Uterus (tissue), 4 donors: ENCODE measurements around the gene WDFY2. TPM values are rescaled to one million over a fixed set of nuclear protein-coding genes. Genes with fewer than 3 reads are reported as not detected.

Experiments used
- DNase-seq, 2 donors: peaks; one replicate each; pipeline ENCODE4 v3.0.0-alpha.2; 2019 to 2020
- H3K27ac ChIP-seq, 2 donors: fragments of 200-600 bp; sonication (generic); 1 replicate in 1 of 2; 2 replicates in 1 of 2; pipeline ENCODE4 v1.5.1; 2016 to 2018
- H3K27me3 ChIP-seq, 2 donors: fragments of 200-600 bp; sonication (generic); one replicate each; pipeline ENCODE4 v1.5.1; 2018 to 2019; ENCODE audit warnings: control low read depth in 1 of 2
- H3K36me3 ChIP-seq, 2 donors: fragments of 200-600 bp; sonication (generic); one replicate each; pipeline ENCODE4 v1.5.1; 2019; ENCODE audit warnings: control low read depth in 1 of 2
- H3K4me1 ChIP-seq, 2 donors: fragments of 200-600 bp; sonication (generic); one replicate each; pipeline ENCODE4 v1.5.1; 2018 to 2019; ENCODE audit warnings: control low read depth in 1 of 2
- H3K4me3 ChIP-seq, 2 donors: fragments of 200-600 bp; sonication (generic); 1 replicate in 1 of 2; 2 replicates in 1 of 2; pipeline ENCODE4 v1.5.1; 2018 to 2019; ENCODE audit warnings: mild to moderate bottlenecking in 1 of 2
- H3K9me3 ChIP-seq, 2 donors: fragments of 200-600 bp; sonication (generic); one replicate each; pipeline ENCODE4 v1.5.1; 2019; ENCODE audit warnings: control low read depth in 1 of 2
- POLR2A ChIP-seq, 2 donors: fragments of 450-650 bp; IDR thresholded peaks; one replicate each; pipeline ENCODE4 v1.6.1; 2016; ENCODE audit warnings: antibody characterized with exemption in 2 of 2, mild to moderate bottlenecking in 1 of 2, moderate library complexity in 1 of 2
- intact Hi-C: fragments of 100-400 bp; cut with DNase I; formaldehyde crosslinking; loops from one replicate; pipeline ENCODE4 v1.15.1; 2023; ENCODE audit warnings: low total_unique reads
- total RNA-seq, 4 donors: library from RNA; depleted of rRNA in 3 of 4; stranded (reverse); fragments of >200 nt in 3 of 4; gene quantifications; one replicate each; pipeline versions ENCODE4 v1.1.0 to v1.2.4, GENCODE V29; 2014 to 2023
- TF ChIP-seq, protein P1 (sequence below), 4 experiments: fragments of 200-600 bp in 2 of 4; fragments of 450-650 bp in 2 of 4; sonication (generic) in 2 of 4; IDR thresholded peaks; one replicate each; pipeline ENCODE4 v1.5.1; 2016 to 2019; ENCODE audit warnings: antibody characterized with exemption in 4 of 4, mild to moderate bottlenecking in 2 of 4, moderate library complexity in 1 of 4
- donor health status: DM: yes; HTN: yes; CAD: no.

Gene WDFY2
- total RNA-seq, 4 donors from 2014 or later, result 7.9 to 21.0 (median 9.1) TPM

DNA sequence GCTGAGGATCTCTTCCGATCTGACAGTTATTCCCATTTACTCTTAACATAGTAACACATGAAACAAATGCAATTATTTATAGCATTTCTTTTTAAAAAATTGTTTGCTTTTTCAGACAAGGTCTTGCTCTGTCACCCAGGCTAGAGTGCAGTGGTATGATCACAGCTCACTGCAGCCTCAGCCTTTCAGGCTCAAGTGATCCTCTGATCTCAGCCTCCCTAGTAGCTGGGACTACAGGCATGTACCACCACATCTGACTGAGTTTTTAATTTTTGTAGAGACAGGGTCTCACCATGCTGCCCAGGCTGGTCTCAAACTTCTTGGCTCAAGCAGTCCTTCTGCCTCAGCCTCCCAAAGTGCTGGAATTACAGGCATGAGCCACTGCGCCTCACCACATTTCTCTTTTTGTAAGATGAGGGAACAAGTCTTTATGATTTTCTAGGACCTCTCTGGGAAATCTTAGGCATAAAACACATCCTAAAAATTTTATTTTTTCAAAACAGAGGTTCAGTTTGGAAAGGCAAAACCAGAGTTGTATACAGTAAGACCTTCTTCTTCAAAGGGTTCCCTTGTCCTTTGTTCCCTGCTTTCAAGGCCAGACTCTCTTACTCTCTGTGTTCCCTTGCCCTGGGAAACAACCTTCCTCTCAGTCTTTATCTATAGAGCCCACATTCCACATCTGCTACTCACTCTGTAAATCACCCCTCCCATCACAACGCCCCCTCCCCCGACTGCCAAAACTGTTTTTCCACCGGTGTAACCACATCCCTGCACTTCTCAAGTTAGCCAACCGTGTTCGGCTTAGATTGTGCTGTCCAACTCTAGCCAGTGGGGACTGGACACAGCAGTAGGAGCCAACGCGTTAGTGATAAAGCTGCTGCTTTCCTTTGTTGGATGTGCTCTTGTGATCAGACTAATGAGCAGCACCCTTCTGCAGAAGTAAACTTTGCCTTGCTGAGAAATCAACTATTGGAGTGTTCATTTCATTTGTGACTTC lies 163.5 kb downstream of the WDFY2 start:
- Histone ChIP-seq H3K9me3 (no peaks in the 10 kb centered on the region), H3K4me3 (no peak overlapping the region), H3K27me3 (no peaks in the 10 kb centered on the region), H3K36me3 (no peaks in the 10 kb centered on the region), H3K27ac (no peak overlapping the region), H3K4me1 (peaks cover 0 to 5% of the 10 kb centered on the region in 2 donors)
- TF ChIP-seq, protein P1, sequence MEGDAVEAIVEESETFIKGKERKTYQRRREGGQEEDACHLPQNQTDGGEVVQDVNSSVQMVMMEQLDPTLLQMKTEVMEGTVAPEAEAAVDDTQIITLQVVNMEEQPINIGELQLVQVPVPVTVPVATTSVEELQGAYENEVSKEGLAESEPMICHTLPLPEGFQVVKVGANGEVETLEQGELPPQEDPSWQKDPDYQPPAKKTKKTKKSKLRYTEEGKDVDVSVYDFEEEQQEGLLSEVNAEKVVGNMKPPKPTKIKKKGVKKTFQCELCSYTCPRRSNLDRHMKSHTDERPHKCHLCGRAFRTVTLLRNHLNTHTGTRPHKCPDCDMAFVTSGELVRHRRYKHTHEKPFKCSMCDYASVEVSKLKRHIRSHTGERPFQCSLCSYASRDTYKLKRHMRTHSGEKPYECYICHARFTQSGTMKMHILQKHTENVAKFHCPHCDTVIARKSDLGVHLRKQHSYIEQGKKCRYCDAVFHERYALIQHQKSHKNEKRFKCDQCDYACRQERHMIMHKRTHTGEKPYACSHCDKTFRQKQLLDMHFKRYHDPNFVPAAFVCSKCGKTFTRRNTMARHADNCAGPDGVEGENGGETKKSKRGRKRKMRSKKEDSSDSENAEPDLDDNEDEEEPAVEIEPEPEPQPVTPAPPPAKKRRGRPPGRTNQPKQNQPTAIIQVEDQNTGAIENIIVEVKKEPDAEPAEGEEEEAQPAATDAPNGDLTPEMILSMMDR (IDR thresholded peaks at IDR 0.05), result no peak
- no peak for TF ChIP-seq POLR2A (IDR thresholded peaks at IDR 0.05)
- DNase-seq, result no peak
- intact Hi-C loops, result no loop called here

DNA sequence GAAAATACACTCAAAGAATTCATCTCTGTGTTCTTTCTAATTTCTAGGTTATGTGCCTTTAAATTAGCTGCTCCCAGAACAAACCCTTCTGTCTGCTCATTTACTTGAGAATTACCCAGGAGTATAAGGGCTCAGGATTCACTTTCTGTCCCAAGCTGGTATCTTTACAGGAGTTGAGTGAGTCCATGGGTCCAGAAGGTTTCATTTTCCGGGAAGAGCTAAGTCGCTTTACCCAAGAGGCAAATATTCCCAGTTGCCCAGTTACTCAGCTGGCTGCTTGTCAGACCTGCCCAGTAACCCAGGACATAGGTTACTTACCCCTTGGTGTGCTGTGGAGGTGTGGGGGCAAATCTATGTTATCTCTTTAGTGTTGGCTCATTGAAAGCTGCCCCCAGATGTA lies 172.4 kb downstream of the WDFY2 start:
- H3K4me1 ChIP-seq, result no peaks in the 10 kb centered on the region
- TF ChIP-seq, protein P1 (IDR thresholded peaks at IDR 0.05), result no peak
- TF ChIP-seq POLR2A (IDR thresholded peaks at IDR 0.05), result no peak
- H3K36me3 ChIP-seq, result no peaks in the 10 kb centered on the region
- H3K9me3 ChIP-seq, result no peaks in the 10 kb centered on the region
- DNase-seq, result no peak
- no peaks in the 10 kb centered on the region for H3K27me3 ChIP-seq
- H3K27ac ChIP-seq, result no peak overlapping the region
- intact Hi-C loops, result no loop called here
- H3K4me3 ChIP-seq, result no peak overlapping the region

DNA sequence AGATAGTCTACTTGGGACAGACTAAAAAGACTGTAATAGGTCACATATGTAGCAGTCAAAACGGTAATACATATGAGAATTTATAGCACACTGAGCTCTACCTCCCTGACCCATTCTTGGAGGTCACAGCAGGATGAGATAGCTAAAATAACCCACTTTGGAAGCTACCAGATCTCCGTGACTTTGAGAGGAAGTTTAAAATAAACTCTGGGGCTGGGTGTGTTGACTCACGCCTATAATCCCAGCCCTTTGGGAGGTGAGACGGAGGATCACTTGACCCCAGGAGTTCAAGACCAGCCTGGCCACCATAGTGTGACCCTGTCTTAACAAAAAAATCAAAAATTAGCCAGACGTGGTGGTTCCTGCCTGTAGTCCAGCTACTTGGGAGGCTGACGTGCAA lies 174.4 kb downstream of the WDFY2 start:
- H3K27me3 ChIP-seq, result no peaks in the 10 kb centered on the region
- no peak overlapping the region for H3K4me3 ChIP-seq
- H3K27ac ChIP-seq, result no peak overlapping the region
- no peaks in the 10 kb centered on the region for H3K36me3 ChIP-seq
- intact Hi-C loops, result no loop called here
- no peaks in the 10 kb centered on the region for H3K9me3 ChIP-seq
- H3K4me1 ChIP-seq, result no peaks in the 10 kb centered on the region
- DNase-seq, result no peak
- TF ChIP-seq POLR2A (IDR thresholded peaks at IDR 0.05), result no peak
- TF ChIP-seq, protein P1 (IDR thresholded peaks at IDR 0.05), result no peak

DNA sequence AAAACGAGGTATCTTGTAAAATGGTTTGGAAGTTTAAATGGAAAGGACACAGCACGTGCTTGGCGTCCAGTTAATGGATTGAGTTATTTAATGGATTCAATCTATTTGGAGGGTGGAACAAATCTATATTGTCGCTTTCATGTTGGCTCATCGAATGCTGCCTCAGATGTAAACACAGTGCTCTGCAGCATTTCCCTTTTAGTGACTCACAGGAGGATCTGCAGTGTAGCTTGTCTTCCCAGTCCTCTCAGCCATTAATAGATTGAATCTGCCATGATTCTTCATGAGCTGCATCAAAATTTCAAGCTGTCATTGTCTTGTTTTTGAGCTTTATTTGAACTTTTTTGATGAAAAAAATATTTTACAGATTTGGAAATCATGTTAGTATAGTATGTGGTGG lies 175.0 kb downstream of the WDFY2 start:
- H3K36me3 ChIP-seq, result no peaks in the 10 kb centered on the region
- H3K9me3 ChIP-seq, result no peaks in the 10 kb centered on the region
- no peaks in the 10 kb centered on the region for H3K27me3 ChIP-seq
- H3K4me1 ChIP-seq, result no peaks in the 10 kb centered on the region
- TF ChIP-seq POLR2A (IDR thresholded peaks at IDR 0.05), result no peak
- TF ChIP-seq, protein P1 (IDR thresholded peaks at IDR 0.05), result no peak
- no peak for DNase-seq
- H3K4me3 ChIP-seq, result no peak overlapping the region
- intact Hi-C loops, result no loop called here
- no peak overlapping the region for H3K27ac ChIP-seq

DNA sequence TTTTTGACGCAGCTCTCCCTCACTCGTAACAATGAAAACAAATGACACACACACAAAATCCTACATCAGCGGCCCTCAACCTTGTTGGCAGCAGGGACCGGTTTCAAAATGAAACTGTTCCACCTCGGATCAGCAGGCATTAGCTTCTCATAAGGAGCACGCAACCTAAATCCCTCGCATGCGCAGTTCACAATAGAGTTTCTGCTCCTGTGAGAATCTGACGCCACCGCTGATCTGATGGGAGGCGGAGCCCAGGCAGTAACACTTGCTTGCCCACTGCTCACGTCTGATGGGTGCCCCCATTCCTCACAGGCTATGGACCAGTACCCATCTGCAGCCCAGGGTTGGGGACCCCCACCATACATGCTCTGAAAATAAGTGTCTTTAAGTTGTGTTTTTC lies 176.3 kb downstream of the WDFY2 start:
- intact Hi-C loops, result no loop called here
- Histone ChIP-seq H3K36me3 (no peaks in the 10 kb centered on the region), H3K27me3 (no peaks in the 10 kb centered on the region), H3K9me3 (no peaks in the 10 kb centered on the region), H3K4me1 (no peaks in the 10 kb centered on the region), H3K4me3 (no peak overlapping the region), H3K27ac (no peak overlapping the region)
- no peak for TF ChIP-seq POLR2A (IDR thresholded peaks at IDR 0.05)
- TF ChIP-seq, protein P1 (IDR thresholded peaks at IDR 0.05), result no peak
- no peak for DNase-seq
